AG04450 (cell line): Measurements from ENCODE around the gene PDK1. TPM values are rescaled to one million over a fixed set of nuclear protein-coding genes. Genes with fewer than 3 reads are reported as not detected.

Source experiments
- CTCF ChIA-PET: fragments of 300-600, 350-600 bp; formaldehyde crosslinking; extraction: SDS; loops from one replicate; lab custom pipeline; 2022; ENCODE audit warnings: antibody characterized with exemption, inconsistent platforms; lab: Charles Lee
- POLR2A ChIA-PET: fragments of 350-600 bp; formaldehyde crosslinking; extraction: SDS; loops from one replicate; lab custom pipeline; 2021; ENCODE audit warnings: antibody characterized with exemption, inconsistent platforms; lab: Yijun Ruan, JAX
- DNase-seq: peaks from one replicate; pipeline ENCODE4 v3.0.0-alpha.2; 2011; ENCODE audit warnings: low read depth, low spot score
- H3K27ac ChIP-seq: one replicate; pipeline ENCODE4 v1.5.1; 2012; ENCODE audit warnings: low read depth, low read length, control low read depth
- H3K27me3 ChIP-seq: one replicate; pipeline ENCODE4 v1.6.0; 2012; ENCODE audit warnings: low read length; ENCODE audit not compliant: control insufficient read depth, insufficient read depth
- H3K4me3 ChIP-seq: 2 replicates; pipeline ENCODE4 v1.5.1; 2011; ENCODE audit warnings: mild to moderate bottlenecking, low read depth, low read length, control low read depth
- H3K9me3 ChIP-seq: 2 replicates; pipeline ENCODE4 v1.5.1; 2012; ENCODE audit warnings: low read length; ENCODE audit not compliant: control insufficient read depth, insufficient read depth
- CTCF ChIP-seq: IDR thresholded peaks from 2 replicates; pipeline ENCODE4 v1.5.1; 2011; ENCODE audit warnings: low read depth, low read length, control low read depth, inconsistent platforms
- polyA plus RNA-seq: library from polyadenylated mRNA; depleted of rRNA; stranded (reverse); fragments of >200 nt; gene quantifications from 2 replicates; pipeline ENCODE4 v1.2.3, GENCODE V29; 2011

Gene PDK1
- polyA plus RNA-seq, 1 experiment, result 32.8 TPM

GRCh38 chr2:172555272-172555521 lies 693 bp upstream of the PDK1 start:
- CTCF ChIA-PET, result interaction anchor here (0.7 to 1.3 kb wide), 2 partner anchors 94 to 956 kb away, joined by 3 read pairs; no protein-coding TSS in a partner anchor

GRCh38 chr2:172556284-172557033 lies 569 bp downstream of the PDK1 start:
- POLR2A ChIA-PET, result interaction anchor here (0.6 to 1.1 kb wide), 2 partner anchors 8 to 382 kb away, joined by 3 read pairs; no protein-coding TSS in a partner anchor
- H3K27ac ChIP-seq, result peak overlapping the region; percentile 41
- no peaks in the 10 kb centered on the region for H3K27me3 ChIP-seq
- TF ChIP-seq CTCF, result no peak
- CTCF ChIA-PET, result no interaction called here
- peak overlapping the region; percentile 86 for H3K4me3 ChIP-seq
- H3K9me3 ChIP-seq, result no peaks in the 10 kb centered on the region
- DNase-seq, result no peak

More at GRCh38 chr2:172555272-172555521, 693 bp upstream of the PDK1 start:
- Histone ChIP-seq H3K27me3 (no peaks in the 10 kb centered on the region), H3K4me3 (peak overlapping the region; percentile 87), H3K27ac (peak overlapping the region; percentile 75), H3K9me3 (no peaks in the 10 kb centered on the region)
- no peak for TF ChIP-seq CTCF
- no peak for DNase-seq
- POLR2A ChIA-PET, result no interaction called here

GRCh38 chr2:172558372-172558771 lies 2.5 kb downstream of the PDK1 start:
- Histone ChIP-seq H3K4me3 (no peak overlapping the region), H3K27me3 (no peaks in the 10 kb centered on the region), H3K27ac (no peak overlapping the region), H3K9me3 (no peaks in the 10 kb centered on the region)
- CTCF ChIA-PET, result no interaction called here
- TF ChIP-seq CTCF, result no peak
- no peak for DNase-seq
- POLR2A ChIA-PET, result no interaction called here

DNA sequence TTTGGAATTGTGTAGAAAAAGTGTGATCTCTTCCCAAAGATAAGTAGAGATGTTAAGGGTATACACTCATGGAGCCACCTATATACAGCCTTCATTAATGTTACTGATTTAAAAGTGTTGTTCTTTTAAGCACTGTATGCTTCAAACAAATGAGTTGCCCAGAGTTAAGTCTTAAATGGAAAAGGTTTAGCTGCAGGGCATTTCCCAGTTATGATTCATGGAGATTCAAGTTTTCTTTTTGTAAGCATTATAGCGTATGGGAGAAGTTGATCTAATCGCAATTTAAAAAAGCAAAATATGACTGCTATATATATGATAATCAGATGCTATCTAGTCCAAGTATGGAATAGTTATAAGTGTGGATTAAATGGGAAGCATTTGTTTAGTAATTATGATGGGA lies 4.8 kb downstream of the PDK1 start:
- CTCF ChIA-PET, result interaction anchor here (2.3 kb wide), 1 partner anchor 33 kb away, joined by 14 read pairs; no protein-coding TSS in a partner anchor
- POLR2A ChIA-PET, result no interaction called here
- H3K27ac ChIP-seq, result no peak overlapping the region
- no peak for TF ChIP-seq CTCF
- no peaks in the 10 kb centered on the region for H3K27me3 ChIP-seq
- no peak for DNase-seq
- no peak overlapping the region for H3K4me3 ChIP-seq
- no peaks in the 10 kb centered on the region for H3K9me3 ChIP-seq

- DNase-seq, result no peak
- Histone ChIP-seq H3K4me3 (no peak overlapping the region), H3K9me3 (no peaks in the 10 kb centered on the region), H3K27me3 (no peaks in the 10 kb centered on the region), H3K27ac (no peak overlapping the region)
- ChIA-PET POLR2A (no interaction called here), CTCF (interaction anchor here (2.3 kb wide), 1 partner anchor 33 kb away, joined by 14 read pairs; no protein-coding TSS in a partner anchor)
- TF ChIP-seq CTCF, result no peak
Observed at GRCh38 chr2:172561270-172561669, 5.4 kb downstream of the PDK1 start.
